PFSK-1 (cell line): ENCODE results near the gene TTF1.

Source experiments
- FOXP2 ChIP-seq: optimal IDR thresholded peaks from 2 replicates; pipeline ENCODE3; 2011; ENCODE audit warnings: borderline replicate concordance, control low read depth, inconsistent platforms; ENCODE audit not compliant: insufficient read depth; ENCODE audit errors: extremely low read length, extremely low read depth
- POLR2AphosphoS5 ChIP-seq: IDR thresholded peaks from 2 replicates; pipeline ENCODE4 v1.6.1; 2012; ENCODE audit warnings: low read depth, mild to moderate bottlenecking, control low read depth, low read length, moderate library complexity
- REST ChIP-seq, 2 experiments: IDR thresholded peaks; 2 replicates each; pipeline versions ENCODE4 v1.6.1 to v1.8.0; 2011 to 2012; ENCODE audit warnings: low read depth in 2 of 2, low read length in 2 of 2, control low read depth in 1 of 2, inconsistent platforms in 1 of 2, mild to moderate bottlenecking in 1 of 2, moderate library complexity in 1 of 2; ENCODE audit not compliant: insufficient read depth in 1 of 2
- SIN3A ChIP-seq: IDR thresholded peaks from 2 replicates; pipeline ENCODE4 v1.6.1; 2012; ENCODE audit warnings: mild to moderate bottlenecking, low read length, moderate library complexity, borderline replicate concordance; ENCODE audit not compliant: insufficient read depth

GRCh38 chr9:132328580-132328979, 78.1 kb downstream of the TTF1 start:
- no peak for TF ChIP-seq SIN3A
- TF ChIP-seq POLR2AphosphoS5, result no peak
- TF ChIP-seq FOXP2, result no peak
- no peak for TF ChIP-seq REST (IDR thresholded peaks at IDR 0.05; ENCODE audit: insufficient read depth in 1 of 2, low read depth in 2 of 2, low read length in 2 of 2)
